ENCODE results near the gene COL16A1. TPM values are rescaled to one million over a fixed set of nuclear protein-coding genes. Genes with fewer than 3 reads are reported as not detected.

Gene COL16A1
- polyA plus RNA-seq, 1 of the 3 experiments (the other 2 are of a cell fraction): 10.4 TPM

DNA sequence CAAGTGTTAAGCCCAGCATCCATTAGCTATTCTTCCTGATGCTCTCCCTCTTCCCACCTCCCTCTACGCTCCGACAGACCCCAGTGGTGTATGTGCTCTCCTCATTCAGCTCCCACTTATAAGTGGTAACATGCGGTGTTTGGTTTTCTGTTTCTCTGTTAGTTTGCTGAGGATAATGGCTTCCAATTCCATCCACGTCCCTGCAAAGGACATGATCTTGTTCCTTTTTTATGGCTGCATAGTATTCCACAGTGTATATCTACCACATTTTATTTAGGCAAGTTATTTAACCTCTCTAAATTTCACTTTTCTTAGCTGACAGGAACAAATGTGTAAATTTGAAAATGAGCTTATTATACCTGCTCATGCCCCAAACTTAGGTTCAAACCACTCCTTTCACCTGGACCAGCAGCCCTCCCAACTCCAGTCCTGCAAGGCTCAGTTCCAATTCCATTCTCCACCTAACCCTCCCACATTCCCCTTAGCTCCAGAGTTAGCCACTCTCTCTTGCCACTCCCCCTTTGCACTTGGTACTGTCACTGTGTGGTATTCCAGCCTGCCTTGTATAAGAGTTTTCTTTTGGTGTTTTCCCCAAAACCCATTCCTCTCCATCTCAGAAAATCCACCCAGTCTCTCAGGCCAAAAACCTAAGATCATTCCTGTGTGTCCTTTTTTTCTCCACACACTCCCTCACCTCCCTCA is 57.4 kb downstream of the COL16A1 start:
- H3K27me3 ChIP-seq (ENCODE audit: insufficient read depth): no peaks in the 10 kb centered on the region
- no peak overlapping the region for H2AFZ ChIP-seq (ENCODE audit: low read depth)
- no peak overlapping the region for H3K9ac ChIP-seq
- H3K4me3 ChIP-seq (ENCODE audit: low read depth in 2 of 2, low read length in 1 of 2): no peak overlapping the region
- H3F3A ChIP-seq (replicated peaks; ENCODE audit: insufficient read depth): peaks cover 6% of the 10 kb centered on the region
- no peak for DNase-seq
- POLR2A ChIA-PET: no interaction called here
- H4K20me1 ChIP-seq (ENCODE audit: insufficient read depth): no peaks in the 10 kb centered on the region
- no peak overlapping the region for H3K27ac ChIP-seq (ENCODE audit: low read depth in 2 of 2, low read length in 1 of 2)
- no peaks in the 10 kb centered on the region for H3K9me3 ChIP-seq
- H3K9me2 ChIP-seq: no peaks in the 10 kb centered on the region
- TF ChIP-seq GABPA (IDR thresholded peaks at IDR 0.05; ENCODE audit: low read depth) (no peak), CHD2 (IDR thresholded peaks at IDR 0.05; ENCODE audit: low read length, partially characterized antibody) (no peak)
- TF ChIP-seq, protein P1, sequence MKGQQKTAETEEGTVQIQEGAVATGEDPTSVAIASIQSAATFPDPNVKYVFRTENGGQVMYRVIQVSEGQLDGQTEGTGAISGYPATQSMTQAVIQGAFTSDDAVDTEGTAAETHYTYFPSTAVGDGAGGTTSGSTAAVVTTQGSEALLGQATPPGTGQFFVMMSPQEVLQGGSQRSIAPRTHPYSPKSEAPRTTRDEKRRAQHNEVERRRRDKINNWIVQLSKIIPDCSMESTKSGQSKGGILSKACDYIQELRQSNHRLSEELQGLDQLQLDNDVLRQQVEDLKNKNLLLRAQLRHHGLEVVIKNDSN (IDR thresholded peaks at IDR 0.05; ENCODE audit: borderline replicate concordance, low read depth): no peak
- peaks cover 0 to 7% of the 10 kb centered on the region in 2 experiments for H3K36me3 ChIP-seq (replicated peaks in 1 of 2; ENCODE audit: control insufficient read depth in 1 of 2, insufficient read depth in 2 of 2, low read length in 1 of 2)
- peaks cover 7 to 22% of the 10 kb centered on the region in 2 experiments; a peak in 3 of 4 replicates for H3K4me1 ChIP-seq (ENCODE audit: control insufficient read depth in 1 of 2, insufficient read depth in 2 of 2, low read depth in 1 of 2, low read length in 1 of 2)
- 94% methylated on average over 4 of the region's 4 CpGs for WGBS (ENCODE audit: low lambda C conversion rate)
- H3K4me2 ChIP-seq: no peak overlapping the region
- CTCF ChIA-PET: interaction anchor here (0.6 to 1.8 kb wide), 5 partner anchors 14 to 143 kb away, joined by 3 to 5 read pairs (median 3); no protein-coding TSS in a partner anchor
- peaks cover 39% of the 10 kb centered on the region for H3K79me2 ChIP-seq (ENCODE audit: insufficient read depth)

DNA sequence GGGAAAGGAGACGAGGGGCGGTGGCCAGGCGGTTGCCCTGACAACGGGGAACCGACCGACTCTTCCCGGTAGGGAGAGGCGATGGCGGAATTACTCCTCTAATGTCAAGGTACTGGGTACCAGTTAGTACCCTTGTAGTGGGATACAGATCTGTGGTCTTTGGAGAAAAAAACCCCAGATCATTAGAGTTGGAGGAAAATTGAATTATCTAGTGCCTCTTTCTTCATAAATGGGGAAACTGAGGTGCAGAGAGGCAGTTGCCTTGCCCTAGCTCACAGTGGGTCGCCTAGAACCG is 58.6 kb downstream of the COL16A1 start:
- Histone ChIP-seq H3K9ac (peak overlapping the region; percentile 85), H3K4me1 (ENCODE audit: control insufficient read depth in 1 of 2, insufficient read depth in 2 of 2, low read depth in 1 of 2, low read length in 1 of 2) (peaks cover 7 to 16% of the 10 kb centered on the region in 2 experiments; a peak in 2 of 4 replicates), H3K4me3 (ENCODE audit: low read depth in 2 of 2, low read length in 1 of 2) (peak overlapping the region; percentile 68 to 96), H3K27ac (ENCODE audit: low read depth in 2 of 2, low read length in 1 of 2) (peak overlapping the region; percentile 92 to 99), H3K9me3 (no peaks in the 10 kb centered on the region), H3K9me2 (no peaks in the 10 kb centered on the region), H3F3A (replicated peaks; ENCODE audit: insufficient read depth) (peaks cover 6% of the 10 kb centered on the region), H3K36me3 (replicated peaks in 1 of 2; ENCODE audit: control insufficient read depth in 1 of 2, insufficient read depth in 2 of 2, low read length in 1 of 2) (peaks cover 0 to 7% of the 10 kb centered on the region in 2 experiments), H3K79me2 (ENCODE audit: insufficient read depth) (peaks cover 48% of the 10 kb centered on the region), H2AFZ (ENCODE audit: low read depth) (peak overlapping the region; percentile 72), H3K4me2 (peak overlapping the region; percentile 84), H4K20me1 (ENCODE audit: insufficient read depth) (no peaks in the 10 kb centered on the region), H3K27me3 (ENCODE audit: insufficient read depth) (no peaks in the 10 kb centered on the region)
- 1% methylated on average over 9 of the region's 11 CpGs for WGBS (ENCODE audit: low lambda C conversion rate)
- no peak for TF ChIP-seq TCF12 (IDR thresholded peaks at IDR 0.05)
- peak; percentile 62 for TF ChIP-seq MXI1 (IDR thresholded peaks at IDR 0.05; ENCODE audit: low read depth, low read length)
- no peak for TF ChIP-seq TEAD4 (IDR thresholded peaks at IDR 0.05; ENCODE audit: borderline replicate concordance, insufficient read depth)
- TF ChIP-seq FOSL2 (IDR thresholded peaks at IDR 0.05; ENCODE audit: borderline replicate concordance, low read depth): no peak
- no peak for TF ChIP-seq TAF1 (IDR thresholded peaks at IDR 0.05; ENCODE audit: borderline replicate concordance, low read depth, low read length)
- no peak for TF ChIP-seq POLR2AphosphoS5 (IDR thresholded peaks at IDR 0.05; ENCODE audit: low read depth, low read length)
- ChIA-PET CTCF (interaction anchor here (0.7 to 2.1 kb wide), 8 partner anchors 12 to 119 kb away, joined by 3 to 12 read pairs (median 4); no protein-coding TSS in a partner anchor), POLR2A (interaction anchor here (0.8 to 1.9 kb wide), 3 partner anchors 16 to 118 kb away, joined by 3 to 13 read pairs (median 4); no protein-coding TSS in a partner anchor)
- no peak for DNase-seq

Data from SK-N-SH (cell line).